ENCODE data around the gene SCGB1A1.

SCGB1A1 gene

GRCh38 chr11:62419943-62420342, 1.1 kb downstream of the SCGB1A1 start:
- no peak for TF ChIP-seq CTCF (IDR thresholded peaks at IDR 0.05; ENCODE audit: insufficient read depth, low read depth, low read length, missing control alignments)
- no peak for DNase-seq (ENCODE audit: low read depth)
- no peak overlapping the region for H3K4me3 ChIP-seq (ENCODE audit: low read depth, low read length)

DNA sequence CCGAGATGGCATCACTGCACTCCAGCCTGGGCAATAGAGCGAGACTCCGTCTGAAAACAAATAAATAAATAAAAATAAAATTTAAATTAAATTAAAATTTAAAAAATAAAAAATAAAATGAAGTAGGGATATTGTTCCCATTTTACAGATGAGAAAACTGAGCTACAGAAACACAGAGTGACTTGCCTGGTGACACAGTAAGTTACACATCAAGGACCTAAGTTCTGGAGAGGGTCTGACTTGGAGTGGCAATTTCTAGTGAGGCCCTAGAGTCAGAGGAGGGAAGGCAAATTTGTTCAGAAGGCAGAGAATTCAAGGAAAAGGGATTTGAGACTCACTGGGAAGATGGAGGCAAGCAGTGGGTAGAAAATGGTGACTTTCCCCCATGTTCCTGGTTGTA, 2.0 kb downstream of the SCGB1A1 start:
- H3K4me3 ChIP-seq (ENCODE audit: low read depth, low read length): no peak overlapping the region
- DNase-seq (ENCODE audit: low read depth): no peak
- no peak for TF ChIP-seq CTCF (IDR thresholded peaks at IDR 0.05; ENCODE audit: insufficient read depth, low read depth, low read length, missing control alignments)

- no peak for DNase-seq (ENCODE audit: low read depth)
- no peak for TF ChIP-seq CTCF (IDR thresholded peaks at IDR 0.05; ENCODE audit: insufficient read depth, low read depth, low read length, missing control alignments)
Measured at GRCh38 chr11:62421996-62422395, 3.2 kb downstream of the SCGB1A1 start.

GRCh38 chr11:62423012-62423411, 4.2 kb downstream of the SCGB1A1 start:
- no peak for TF ChIP-seq CTCF (IDR thresholded peaks at IDR 0.05; ENCODE audit: insufficient read depth, low read depth, low read length, missing control alignments)
- H3K4me3 ChIP-seq (ENCODE audit: low read depth, low read length): no peak overlapping the region
- DNase-seq (ENCODE audit: low read depth): no peak

More at GRCh38 chr11:62421996-62422395, 3.2 kb downstream of the SCGB1A1 start:
- H3K4me3 ChIP-seq (ENCODE audit: low read depth, low read length): no peak overlapping the region

DNA sequence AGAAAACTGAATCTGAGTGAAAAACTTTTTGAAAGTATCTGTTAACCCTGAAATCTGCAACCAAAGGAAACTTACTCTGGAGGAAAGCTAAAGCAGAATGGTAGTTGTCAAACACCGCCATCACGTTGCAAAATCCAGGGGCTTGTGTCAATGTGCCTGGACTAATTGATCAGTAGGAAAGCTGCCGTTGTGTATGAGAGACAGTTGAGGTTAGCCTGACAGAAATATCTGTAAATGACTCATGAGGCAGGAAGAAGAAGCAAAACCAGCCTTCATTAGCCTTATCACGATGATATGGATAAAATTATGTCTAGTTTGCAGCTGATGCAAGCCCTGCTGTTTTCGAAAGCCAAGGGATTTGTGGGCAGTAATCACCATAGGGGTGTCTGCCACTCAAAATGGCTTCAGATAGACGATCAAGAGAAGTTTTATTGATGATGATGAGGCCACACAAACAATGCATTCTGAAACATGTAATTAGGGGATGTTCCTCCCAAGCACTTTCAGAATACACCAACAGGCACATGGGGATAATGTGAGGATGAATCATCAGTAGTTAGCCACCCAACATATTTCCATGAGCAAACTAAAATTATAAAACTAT, 8.9 kb downstream of the SCGB1A1 start:
- no peak overlapping the region for H3K4me3 ChIP-seq (ENCODE audit: low read depth, low read length)
- TF ChIP-seq CTCF (IDR thresholded peaks at IDR 0.05; ENCODE audit: insufficient read depth, low read depth, low read length, missing control alignments): no peak
- peak; percentile 52 for DNase-seq (ENCODE audit: low read depth)

DNA sequence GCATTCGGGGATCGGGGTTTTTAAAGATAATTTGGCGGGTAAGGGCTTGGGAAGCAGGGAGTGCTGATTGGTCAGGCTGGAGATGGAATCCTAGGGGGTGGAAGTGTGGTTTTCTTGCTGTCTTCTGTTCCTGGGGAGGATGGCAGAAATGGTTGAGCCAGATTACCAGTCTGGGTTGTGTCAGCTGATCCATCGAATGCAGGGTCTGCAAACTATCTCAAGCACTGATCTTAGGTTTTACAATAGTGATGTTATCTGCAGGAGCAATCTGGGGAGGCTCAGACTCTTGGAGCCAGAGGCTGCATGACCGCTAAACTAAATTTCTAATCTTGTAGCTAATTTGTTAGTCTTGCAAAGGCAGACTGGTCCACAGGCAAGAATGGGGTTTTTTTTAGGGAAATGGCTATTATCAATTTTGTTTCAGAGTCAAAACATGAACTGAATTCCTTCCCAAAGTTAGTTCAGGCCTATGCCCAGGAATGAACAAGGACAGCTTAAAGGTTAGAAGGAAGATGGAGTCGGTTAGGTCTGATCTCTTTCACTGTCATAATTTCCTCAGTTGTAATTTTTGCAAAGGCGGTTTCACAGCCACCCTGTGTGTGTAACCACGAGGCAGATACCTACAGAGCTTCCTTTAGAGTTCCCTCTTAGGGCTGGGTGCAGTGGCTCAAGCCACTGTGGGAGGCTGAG, 10.2 kb downstream of the SCGB1A1 start:
- no peak for DNase-seq (ENCODE audit: low read depth)
- no peak overlapping the region for H3K4me3 ChIP-seq (ENCODE audit: low read depth, low read length)
- no peak for TF ChIP-seq CTCF (IDR thresholded peaks at IDR 0.05; ENCODE audit: insufficient read depth, low read depth, low read length, missing control alignments)

DNA sequence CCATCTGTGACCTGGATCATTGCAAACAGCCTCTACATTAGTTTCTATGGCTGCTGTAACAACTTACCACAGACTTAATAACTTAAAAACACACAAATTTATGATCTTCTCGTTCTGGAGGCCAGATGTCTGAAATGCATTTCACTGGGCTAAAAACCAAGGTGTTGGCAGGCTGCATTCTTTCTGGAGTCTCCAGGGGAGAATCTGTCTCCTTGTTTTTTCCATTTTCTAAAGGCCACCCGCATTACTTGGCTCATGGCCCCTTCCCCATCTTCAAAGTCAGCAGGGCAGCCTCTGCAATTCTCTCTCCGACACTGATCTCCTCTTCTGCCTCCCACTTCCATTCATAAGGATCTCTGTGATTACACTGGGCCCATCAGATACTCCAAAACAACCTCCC, 11.6 kb downstream of the SCGB1A1 start:
- DNase-seq (ENCODE audit: low read depth): no peak
- no peak overlapping the region for H3K4me3 ChIP-seq (ENCODE audit: low read depth, low read length)
- TF ChIP-seq CTCF (IDR thresholded peaks at IDR 0.05; ENCODE audit: insufficient read depth, low read depth, low read length, missing control alignments): no peak

Measured in GM12865 (cell line).